HG03060 (cell line): ENCODE results near the gene BMP5.
"Not testable (repeated sequence)": the region's sequence is repeated elsewhere in the genome, so short reads cannot be mapped to it uniquely, and the experiment has no call there.

Experiments
- ATAC-seq: cut with Tn5 transposase; IDR thresholded peaks from one replicate; pipeline ENCODE4 v1.9.1; 2021; ENCODE audit warnings: low read depth, moderate number of reproducible peaks; ENCODE audit not compliant: unreplicated experiment

Gene BMP5

DNA sequence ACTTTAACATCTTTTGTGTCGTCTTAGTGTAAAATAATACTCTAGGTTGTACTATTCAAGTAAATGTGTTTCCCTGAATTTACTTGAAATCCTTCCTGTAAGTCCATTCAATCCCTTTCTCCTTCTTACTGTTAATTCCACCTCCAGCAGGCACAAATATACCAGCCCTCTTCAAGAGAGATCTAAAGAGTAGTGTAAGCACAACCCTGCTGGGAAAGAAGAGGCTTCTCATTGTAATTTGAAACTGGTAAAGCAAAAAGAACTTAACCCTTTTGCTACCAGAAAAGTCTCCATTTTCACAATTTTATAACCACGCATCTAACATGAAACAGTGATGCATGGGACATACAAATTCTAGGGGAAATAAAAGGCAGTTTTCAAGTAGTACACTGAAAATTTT, at the start of gene BMP5:
Gene BMP5 (minus strand): TSS at position 191 of the 400 bp plus-strand sequence. CDS start 725 bp downstream, outside the sequence.
- no peak for ATAC-seq

DNA sequence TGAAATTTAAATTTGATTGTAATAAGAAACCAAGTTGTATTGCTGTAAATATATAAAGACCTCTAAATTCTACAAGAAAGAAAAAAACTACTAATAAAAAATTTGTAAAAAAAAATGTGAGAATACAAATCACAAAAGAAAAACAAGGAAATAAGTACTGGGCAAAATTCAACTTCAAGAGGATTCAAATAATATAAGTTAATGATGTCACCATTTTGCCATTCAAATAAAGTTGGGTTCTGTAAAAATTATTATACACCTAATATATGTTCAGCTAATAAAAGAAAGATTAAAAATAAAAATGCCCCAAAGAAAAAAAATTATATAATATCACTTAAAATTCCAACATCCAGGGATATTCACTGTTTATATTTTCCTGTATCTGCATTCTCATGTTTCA, 47.0 kb upstream of the BMP5 start:
- no peak for ATAC-seq

GRCh38 chr6:55919716-55920308, 44.4 kb upstream of the BMP5 start:
- no peak for ATAC-seq

DNA sequence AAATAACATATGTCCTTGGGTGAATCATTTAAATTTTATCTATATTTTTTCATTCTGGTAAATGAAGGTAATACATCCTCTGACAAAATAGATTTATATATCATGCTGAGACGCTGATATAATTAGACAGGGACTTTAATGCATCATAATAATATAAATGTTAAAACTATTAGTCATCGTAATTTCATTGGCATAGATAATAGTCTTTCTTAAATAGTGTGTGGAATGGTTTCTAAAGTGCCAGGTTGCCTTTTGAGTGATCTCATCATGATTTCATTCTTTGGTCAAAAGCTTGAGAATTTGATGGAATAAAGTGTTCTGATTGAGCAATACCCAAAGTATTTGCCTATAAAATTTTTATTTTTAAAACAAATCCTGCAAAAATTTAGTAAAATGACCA, 43.2 kb upstream of the BMP5 start:
- ATAC-seq: no peak

GRCh38 chr6:55917751-55918415, 42.5 kb upstream of the BMP5 start:
- ATAC-seq: no peak

GRCh38 chr6:55916188-55916587, 40.8 kb upstream of the BMP5 start:
- no peak for ATAC-seq

DNA sequence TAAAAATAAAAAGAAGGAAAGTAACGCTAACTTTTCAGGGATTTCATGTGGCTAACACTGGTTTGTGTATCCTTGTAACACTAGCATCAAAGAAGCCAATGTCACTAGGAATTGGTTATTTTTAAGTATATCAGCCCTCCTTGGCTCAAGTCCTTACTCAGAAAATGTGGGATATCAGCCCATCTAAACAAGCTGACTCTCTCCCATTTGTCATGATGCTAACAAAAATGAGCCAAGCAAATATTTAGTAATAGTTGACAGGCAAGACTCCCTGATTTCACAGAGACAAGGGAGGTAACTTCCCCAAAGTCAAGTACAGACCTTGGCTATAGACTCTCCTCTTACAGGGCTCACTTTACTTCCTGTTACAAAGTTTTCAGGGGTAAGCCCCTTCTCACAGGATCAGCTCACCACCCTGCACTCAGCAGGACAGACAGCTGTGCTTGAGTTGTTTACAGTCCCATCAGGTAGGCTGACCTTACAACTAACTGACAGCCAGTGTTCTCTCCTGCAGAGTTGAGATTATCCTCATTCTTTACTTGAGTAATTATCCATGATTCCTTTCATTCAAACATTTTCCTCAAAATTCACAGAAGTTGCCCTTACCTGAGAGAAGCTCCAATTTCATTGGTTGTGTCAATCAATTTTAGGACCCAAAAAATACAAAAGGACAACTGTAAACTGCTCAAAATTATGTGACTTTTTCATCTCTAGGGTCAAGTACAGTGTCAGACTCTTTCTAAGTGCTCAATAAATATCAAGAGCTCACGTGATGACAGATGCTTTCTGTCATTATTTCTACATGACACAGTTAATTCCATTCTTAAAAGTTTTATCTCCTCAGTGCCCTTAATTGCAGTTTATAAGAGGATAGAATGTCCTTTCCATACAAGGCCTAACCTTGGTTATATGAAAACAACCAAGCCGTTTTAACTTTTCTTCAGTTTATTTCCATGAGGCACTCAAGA, 38.1 kb upstream of the BMP5 start:
- no peak for ATAC-seq

GRCh38 chr6:55910466-55910865, 35.1 kb upstream of the BMP5 start:
- ATAC-seq: not testable (repeated sequence)

GRCh38 chr6:55909911-55910310, 34.5 kb upstream of the BMP5 start:
- ATAC-seq: not testable (repeated sequence)

DNA sequence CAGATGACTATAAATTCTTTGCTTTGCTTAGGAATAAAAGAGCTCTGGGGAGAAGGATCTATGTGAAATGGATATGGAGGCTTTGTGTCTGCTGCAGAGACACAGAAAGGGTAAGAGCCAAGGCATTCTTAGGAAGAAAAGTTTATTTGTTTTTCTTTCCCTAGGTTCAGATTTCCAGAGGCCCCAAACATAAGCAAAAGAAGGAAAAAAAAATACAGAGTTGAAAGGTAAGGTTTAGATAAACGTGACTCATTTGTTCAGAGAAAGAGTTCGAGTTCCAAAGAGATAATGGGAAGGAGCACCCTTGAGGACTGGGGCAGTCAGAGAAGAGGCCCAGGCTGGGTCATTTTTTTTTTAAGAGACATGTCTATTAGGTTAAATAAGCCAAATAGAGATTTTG, 27.4 kb upstream of the BMP5 start:
- no peak for ATAC-seq

GRCh38 chr6:55901765-55902270, 26.4 kb upstream of the BMP5 start:
- ATAC-seq: no peak

- ATAC-seq: no peak
Observed at GRCh38 chr6:55898342-55898741, 23.0 kb upstream of the BMP5 start.

GRCh38 chr6:55897346-55897745, 22.0 kb upstream of the BMP5 start:
- ATAC-seq: no peak

DNA sequence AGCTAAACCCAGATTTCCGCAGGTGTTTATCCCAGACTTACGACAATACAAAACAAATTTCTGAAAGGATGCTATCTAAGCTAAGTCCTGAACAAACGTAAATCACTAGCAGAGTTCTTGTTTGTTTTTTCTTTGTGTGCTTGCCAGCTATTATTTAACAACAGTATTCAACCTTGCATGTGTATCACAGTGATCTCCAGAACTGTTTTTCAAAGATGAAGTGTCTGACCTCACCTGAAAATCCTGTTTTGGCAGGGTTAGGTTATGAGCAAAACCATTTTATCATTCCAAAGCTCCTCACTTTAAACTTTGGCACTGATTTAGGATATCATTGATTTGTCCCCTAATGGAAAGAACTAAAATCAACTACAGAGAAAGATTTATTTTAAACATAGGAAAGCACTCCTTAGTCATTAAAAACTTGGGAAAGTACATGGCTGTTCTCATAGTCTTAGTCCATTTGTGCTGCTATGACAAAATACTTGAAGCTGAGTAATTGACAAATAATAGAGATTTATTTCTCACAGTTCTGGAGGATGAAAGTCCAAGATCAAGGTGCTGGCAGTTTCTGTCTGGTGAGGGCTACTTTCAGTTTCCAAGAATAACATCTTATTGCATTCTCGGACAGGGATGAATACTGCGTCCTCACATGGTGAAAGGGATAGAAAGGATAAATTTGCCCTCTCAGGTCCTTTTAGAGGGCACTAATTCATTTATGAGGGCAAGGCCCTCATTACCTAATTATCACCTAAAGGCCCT, 20.8 kb upstream of the BMP5 start:
- no peak for ATAC-seq

GRCh38 chr6:55892749-55893357, 17.5 kb upstream of the BMP5 start:
- ATAC-seq: no peak

GRCh38 chr6:55888917-55889316, 13.5 kb upstream of the BMP5 start:
- ATAC-seq: no peak

GRCh38 chr6:55886185-55886836, 10.9 kb upstream of the BMP5 start:
- no peak for ATAC-seq

- no peak for ATAC-seq
Observed at GRCh38 chr6:55882718-55883569, 7.6 kb upstream of the BMP5 start.

DNA sequence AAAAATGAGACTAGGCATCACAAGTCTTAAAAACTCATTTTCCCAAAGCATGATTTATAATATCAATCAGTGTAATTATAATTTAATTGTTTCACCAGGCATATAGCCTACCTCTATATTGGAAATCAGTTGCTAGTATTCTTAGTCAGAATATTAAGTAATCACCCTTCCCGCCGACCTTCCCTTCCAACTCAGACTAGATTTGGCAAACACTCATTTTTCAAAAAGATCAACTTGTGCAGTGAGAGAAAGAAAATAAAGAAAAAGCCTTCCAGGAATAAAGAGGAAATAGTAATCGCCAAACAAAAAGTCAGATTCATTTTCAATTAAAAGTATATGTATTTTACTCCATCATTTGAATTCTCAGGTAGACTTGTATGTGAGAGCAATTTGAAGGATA, 1.9 kb upstream of the BMP5 start:
- ATAC-seq: no peak
